GM15510 (cell line): ENCODE results near the gene JARID2.

Experiments
- POLR2A ChIP-seq: IDR thresholded peaks from 3 replicates; pipeline ENCODE4 v1.6.1; 2011; ENCODE audit warnings: borderline replicate concordance; ENCODE audit not compliant: insufficient read length; ENCODE audit errors: extremely low read depth

JARID2 gene

GRCh38 chr6:15395087-15395486 lies 149.2 kb downstream of the JARID2 start:
- no peak for TF ChIP-seq POLR2A

DNA sequence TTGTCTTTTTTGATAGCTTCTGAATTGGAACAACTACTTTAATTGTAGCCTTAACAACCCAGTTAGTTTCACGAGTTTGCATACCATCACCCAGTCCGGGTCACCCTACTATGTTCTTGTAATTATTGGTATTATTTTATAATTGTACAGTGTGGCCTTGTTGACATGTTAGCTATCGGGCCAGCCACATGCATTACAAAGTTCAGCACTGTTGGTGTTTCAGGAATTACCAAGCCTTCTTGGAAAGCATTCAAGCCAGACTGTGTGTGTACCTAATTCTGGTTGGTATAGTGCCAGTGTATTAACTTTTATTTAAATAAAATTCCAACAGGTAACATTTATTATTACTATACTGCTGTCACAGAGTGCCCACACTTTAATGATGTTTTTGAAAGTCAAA lies 150.9 kb downstream of the JARID2 start:
- TF ChIP-seq POLR2A: no peak

- TF ChIP-seq POLR2A: no peak
Observed at GRCh38 chr6:15398633-15399275, 152.9 kb downstream of the JARID2 start.

DNA sequence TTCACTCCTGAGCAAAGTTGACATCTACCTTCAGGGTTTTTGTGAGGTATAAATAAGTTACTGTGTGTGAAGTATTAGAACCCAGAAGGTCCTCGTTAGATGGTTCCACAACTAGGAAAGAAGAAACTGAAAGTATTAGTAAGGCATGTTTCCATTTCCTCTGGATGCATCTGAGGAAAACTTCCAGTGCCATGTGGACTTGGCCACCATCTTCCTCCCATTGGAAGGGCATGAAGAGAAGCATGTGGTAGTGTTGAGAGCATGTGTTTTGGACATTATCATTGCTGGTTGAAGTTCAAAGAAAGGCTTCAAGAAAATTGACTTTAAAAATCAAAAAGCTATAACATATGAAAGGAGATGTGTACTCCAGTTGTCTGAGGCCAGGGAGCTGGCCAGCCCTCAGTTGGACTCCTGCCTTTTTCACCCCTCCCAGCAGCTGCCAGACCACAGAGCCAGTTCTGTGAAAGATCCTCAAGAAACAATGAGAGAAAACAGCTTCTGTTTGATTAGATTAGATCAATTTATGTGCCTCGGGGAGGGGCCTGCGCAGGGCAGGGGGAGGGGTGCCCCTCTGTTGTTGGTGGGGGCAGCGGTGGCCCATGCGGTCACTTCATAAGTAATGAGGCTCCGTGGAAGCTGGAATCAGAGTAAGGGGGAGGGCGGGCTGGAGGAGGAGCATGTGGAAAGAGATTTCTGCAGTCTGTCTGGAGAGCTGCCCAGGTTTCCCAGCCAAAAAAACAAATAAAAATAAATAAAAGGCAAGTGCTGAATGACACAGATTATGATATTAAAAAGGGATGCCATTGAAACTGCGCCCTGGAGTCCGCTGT lies 154.0 kb downstream of the JARID2 start:
- no peak for TF ChIP-seq POLR2A

- no peak for TF ChIP-seq POLR2A
Observed at GRCh38 chr6:15400572-15401004, 154.7 kb downstream of the JARID2 start.

DNA sequence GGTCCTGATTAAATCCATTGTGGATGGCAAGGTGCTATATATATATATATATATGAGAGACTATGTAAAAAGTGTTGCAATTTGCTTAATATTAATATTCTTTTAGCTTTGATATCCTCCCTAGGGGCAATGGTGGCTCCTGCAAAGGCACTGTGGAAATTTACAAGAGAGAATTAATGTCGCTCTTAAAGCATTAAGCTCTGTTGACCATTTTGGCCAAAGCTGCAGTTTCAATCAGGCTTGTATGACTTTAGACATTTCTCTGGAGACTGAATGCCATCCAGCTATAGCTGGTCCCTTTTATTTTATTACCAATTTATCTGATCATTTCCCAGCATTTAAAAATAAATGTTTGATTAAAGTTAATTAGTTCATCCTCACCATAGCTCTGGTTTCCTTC lies 155.3 kb downstream of the JARID2 start:
- no peak for TF ChIP-seq POLR2A

DNA sequence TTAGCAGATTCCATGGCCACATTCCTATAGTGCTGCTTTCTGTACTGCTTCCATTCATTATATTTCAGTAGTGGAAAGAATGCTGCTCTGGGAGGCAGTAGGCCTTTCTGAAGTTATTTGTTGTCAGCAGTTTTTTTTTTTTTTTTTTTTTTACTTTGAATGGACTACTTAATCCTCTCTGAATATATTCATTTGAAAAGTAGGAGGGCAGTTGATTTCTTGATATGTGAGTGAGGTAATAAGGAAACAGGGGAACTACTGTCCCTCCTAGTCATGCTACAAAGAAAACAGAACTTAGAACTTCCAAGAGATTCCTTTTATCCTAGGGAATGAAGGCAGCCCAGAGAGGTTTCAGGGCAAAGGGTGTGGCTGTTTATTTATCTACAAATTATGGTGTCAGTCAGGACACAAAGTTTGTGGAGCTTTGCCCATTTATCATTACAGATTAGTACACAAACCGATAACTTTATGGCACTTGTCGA lies 155.9 kb downstream of the JARID2 start:
- no peak for TF ChIP-seq POLR2A

DNA sequence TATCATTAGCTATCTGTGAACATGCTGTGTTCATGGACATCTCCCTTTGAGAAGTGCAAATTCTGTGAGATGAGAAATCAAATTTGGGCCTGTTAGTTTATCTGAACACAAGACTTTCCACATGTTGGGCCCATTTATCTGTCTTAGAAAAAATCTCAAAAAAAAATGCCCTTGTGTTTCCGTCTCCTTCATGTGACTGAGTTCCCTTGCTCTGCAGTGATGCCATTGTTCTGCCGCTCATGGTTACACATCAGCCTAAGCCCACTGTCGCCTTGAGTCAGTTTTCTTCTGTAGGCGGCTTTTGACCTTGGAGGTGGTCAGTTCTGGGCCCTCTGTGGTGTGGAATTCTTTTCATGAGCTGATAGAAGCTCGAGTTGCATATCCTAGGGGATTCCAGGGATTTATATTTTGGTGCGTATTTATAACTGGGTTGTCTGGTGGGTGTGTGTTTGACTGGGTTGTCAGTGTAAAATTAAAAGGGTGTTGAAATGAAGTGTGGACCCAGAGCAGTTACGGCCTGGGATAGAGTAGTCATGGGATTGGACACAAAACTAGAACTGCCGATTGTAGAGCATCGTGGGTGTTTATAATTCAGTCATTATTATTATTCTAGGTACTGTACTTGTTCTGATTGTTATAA lies 156.7 kb downstream of the JARID2 start:
- TF ChIP-seq POLR2A: no peak

DNA sequence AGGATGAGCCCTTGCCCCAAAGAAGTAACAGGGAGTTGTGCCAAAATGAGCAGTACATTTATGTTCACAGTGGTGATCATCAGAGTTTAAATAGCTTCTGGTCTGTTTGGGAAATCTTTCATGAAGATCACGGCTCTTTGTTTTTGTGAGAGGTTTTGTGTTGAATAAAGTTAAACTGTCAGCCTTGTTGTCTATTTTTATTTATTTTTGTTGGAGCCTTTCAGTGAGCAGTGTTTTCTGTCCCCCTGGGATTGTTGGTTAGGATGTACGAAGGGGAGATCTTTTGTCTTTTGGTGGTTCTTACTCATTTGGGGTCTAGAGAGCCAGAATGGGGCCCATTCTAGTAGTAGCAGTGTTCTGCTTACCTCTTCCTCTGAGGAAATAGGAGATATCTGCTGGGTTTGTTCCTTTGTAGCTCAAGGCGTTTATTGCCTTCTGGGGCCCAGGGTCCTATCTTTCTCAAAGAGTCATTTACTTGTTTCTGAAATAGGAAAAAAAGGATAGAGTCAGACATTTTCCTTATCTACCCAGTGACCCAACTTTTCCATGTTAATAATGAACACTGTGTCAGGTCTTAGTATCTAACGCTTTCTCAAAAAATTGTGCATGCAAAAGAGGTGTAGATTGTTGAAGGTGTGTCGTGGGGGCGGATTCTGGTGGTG lies 157.4 kb downstream of the JARID2 start:
- TF ChIP-seq POLR2A: no peak

- no peak for TF ChIP-seq POLR2A
Observed at GRCh38 chr6:15404685-15404980, 158.8 kb downstream of the JARID2 start.

DNA sequence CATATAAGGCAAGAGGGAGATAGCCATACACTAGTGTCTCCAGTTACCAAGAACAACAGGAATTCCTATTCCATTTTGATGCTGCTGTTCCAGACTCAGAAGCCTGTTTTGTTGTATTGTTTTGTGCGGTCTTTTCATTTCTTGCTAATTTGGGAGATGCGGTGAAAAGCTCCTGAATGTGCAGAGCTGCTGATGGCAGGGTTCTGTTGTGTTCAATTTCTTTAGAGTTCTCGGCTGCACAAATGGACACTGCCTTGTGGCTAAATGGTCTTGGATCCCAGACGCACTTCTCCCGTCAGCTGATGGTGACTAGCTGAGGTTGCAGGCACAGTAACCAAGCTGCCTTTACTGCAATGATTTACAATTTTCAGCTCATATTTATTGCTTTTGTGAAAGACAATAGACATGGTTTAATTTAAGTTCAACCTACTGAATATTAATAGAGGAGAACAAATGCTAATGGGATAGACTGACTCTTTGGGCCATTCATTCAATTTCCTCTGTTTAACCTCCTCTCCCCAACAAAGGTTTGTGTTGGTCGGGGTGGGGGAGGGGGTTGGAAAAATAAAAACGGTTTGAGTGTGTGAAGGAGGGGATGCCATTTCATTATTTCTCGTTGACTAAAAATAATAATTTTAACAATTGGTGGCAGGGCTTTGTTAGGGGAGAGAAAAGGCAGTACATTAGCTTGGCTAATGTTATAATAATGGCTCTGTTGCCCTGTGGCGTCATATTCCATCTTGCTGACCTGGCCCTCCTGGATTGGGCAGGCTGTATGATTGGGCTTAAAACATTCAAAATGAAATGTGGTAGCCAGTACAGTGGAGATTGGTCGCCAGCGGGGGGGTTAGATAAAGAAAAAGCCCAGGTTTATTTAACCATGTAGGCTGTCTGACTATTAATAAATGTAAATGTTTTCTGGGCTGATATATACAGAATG lies 159.5 kb downstream of the JARID2 start:
- TF ChIP-seq POLR2A: no peak

GRCh38 chr6:15406452-15406851 lies 160.6 kb downstream of the JARID2 start:
- no peak for TF ChIP-seq POLR2A

- no peak for TF ChIP-seq POLR2A
Observed at GRCh38 chr6:15408008-15408407, 162.1 kb downstream of the JARID2 start.

DNA sequence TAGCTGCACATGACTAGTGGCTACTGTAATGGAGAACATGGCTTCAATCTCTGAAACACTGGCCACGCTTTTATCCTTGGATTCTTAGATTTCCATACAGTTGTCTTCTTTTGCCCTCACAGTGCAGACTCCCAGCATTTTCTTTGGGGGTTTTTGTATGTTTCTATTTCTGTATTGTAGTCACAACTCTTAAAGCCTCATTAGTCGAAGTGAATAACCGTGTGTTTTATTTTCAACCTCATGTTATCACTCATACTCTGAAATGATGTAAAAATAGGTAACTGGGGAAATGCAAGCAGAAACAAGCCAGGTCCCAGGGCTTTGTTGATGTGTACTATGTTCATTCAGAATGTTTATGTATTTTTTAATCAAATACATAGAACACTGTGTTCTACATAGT lies 162.9 kb downstream of the JARID2 start:
- TF ChIP-seq POLR2A: no peak
